HG03045 (cell line): ENCODE results near the gene AK2.
"Not testable (repeated sequence)": the region's sequence is repeated elsewhere in the genome, so short reads cannot be mapped to it uniquely, and the experiment has no call there.

ENCODE experiments used
- ATAC-seq: cut with Tn5 transposase; IDR thresholded peaks from one replicate; pipeline ENCODE4 v1.9.1; 2021; ENCODE audit warnings: mild to moderate bottlenecking, moderate library complexity; ENCODE audit not compliant: unreplicated experiment

The AK2 gene

DNA sequence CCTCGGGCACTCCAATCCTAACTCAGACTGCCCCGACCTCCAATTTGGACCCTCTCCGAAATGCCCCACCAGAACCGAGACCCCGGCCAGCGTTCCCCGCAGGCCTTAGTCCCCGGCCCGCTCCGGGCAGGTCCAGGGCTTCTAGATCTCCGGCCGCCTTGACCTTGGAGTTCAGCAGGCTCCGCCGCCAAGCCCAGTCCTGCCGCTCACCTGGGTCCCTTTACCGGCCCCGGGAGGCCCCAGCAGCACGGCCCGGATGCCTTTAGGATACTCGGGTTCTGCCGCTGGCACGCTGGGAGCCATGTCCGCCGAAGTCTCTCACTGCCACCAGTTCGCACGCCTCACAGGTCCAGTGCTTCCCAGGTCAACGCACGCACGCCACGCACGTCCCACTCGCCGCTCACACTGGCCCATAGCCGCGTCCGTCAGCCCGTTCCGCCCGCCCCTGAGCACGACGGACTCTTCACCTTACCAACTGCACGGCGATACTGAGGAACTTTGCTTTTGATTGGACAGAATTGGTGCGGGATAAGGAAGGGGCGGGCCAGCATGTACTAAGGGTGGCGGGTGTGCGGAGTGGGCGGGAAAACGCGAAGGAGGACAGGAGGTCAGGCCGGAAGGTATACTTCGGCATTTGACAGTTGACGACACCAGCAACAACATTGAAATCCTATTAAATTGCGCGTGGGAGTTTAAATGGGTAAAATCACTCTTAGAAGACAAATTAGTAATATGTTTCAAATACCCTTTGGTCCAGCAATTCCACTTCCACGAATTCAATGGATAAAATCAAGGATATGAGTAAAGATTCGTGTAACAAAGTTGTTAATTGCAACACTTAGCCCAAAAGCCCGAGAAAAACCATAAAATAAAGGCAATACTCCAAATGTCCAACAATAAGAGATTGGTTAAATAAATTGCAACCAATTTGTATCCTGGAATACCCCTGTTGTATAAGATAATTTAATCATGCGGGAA, at the start of gene AK2:
AK2 (minus strand) TSS at position 358 of the 978 bp plus-strand sequence; CDS start at position 303, 55 bp downstream.
- peak; percentile 96 for ATAC-seq

DNA sequence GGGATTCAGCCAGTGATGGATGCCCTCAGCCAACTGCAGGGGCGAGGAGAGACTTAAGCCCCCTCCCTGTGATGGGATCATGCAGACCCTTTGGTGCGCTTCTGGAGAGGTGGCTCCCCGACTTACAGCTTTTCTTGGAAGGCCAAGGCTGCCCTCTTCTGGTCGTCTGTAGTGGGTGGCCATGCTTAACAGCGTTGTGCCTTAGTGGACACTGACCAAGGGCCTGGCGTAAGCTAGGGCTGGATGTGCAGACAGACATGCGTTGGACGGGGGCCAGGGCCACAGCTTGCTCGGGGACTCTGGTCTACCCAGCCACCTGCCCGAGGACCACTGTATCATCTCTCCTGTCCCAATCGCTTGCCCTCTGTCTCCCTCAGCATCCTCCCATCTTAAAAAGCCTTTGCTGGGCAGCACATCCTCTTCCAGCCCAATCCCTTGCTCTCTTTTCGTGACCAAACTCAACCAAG, 49.7 kb upstream of the AK2 start:
- no peak for ATAC-seq

DNA sequence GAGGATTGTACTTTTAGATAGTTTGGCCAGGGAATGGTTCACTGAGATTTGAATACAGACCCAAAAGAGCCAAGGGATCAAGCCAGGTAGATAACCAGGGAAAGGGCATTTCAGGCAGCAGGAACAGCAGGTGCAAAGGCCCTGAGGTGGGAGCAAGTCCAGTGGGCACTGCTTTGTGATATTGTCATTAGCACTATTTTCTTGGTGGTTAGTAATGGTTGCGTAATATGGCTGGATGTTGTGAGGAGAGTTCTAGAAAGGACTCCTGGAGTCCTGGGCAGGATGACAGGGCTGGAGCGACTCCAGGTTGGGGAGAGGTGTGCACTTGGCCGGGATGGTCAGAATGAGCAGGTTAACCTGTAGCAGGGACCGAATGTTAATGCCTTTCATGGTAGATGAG, 48.6 kb upstream of the AK2 start:
- no peak for ATAC-seq

DNA sequence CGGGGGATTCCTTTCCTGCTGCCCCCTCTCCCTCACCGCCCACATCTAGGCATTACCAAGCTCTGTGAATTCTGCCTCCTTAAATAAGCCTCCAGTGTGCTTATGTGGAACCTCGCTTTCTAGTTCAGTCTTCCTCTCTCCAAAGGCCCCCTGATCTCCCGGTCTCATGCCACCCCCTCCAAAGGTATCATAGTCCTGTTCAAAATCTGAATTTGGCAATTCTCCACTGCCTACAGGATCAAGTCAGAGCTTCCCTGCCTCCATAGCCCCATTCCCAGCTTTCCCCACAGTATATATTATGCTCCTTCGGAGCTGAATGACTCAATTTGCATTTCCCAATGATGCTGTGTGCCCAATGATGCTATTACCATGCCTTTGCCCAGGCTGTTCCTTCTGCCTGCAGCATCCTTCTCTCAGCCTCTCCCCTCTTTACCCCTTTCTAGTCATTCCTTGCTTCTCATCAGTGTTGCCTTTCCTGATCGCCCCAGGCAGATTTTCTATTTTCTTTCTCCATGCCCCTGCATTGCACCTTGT, 46.0 kb upstream of the AK2 start:
- ATAC-seq = no peak

DNA sequence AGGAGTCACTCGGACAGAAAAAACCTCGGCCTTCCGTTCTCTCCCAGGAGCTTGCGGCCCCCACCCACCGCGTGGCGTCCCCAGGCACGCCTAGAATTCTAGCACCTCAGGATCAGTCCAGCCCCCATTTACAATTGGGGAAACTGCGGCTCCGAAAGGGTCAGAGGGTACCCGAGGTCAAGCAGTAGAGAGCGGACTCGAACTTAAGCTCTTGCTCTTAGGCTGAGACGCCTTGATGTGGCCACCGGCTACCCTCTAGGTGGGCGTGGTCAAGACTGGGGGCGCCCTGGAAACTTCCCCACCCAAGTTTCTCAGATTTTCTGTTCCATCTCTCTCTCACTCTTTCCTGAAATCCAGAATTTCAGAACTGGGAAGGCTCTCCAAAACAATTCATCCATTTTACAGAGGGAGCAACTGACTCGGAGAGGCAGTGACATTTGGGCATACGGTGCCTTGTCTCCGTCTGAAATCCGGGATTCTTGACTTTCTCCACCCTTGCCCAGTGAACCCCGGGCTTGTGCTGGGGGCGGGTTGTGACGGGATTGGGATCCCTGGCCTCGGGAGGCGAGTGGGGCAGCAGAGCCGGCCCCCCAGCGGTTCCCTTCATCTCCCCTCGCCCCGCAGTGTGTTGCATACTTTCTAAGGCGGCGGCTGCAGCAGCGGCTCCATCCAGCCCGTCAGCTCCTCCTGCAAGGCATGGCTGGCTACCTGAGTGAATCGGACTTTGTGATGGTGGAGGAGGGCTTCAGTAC, 45.0 kb upstream of the AK2 start:
- ATAC-seq = no peak

DNA sequence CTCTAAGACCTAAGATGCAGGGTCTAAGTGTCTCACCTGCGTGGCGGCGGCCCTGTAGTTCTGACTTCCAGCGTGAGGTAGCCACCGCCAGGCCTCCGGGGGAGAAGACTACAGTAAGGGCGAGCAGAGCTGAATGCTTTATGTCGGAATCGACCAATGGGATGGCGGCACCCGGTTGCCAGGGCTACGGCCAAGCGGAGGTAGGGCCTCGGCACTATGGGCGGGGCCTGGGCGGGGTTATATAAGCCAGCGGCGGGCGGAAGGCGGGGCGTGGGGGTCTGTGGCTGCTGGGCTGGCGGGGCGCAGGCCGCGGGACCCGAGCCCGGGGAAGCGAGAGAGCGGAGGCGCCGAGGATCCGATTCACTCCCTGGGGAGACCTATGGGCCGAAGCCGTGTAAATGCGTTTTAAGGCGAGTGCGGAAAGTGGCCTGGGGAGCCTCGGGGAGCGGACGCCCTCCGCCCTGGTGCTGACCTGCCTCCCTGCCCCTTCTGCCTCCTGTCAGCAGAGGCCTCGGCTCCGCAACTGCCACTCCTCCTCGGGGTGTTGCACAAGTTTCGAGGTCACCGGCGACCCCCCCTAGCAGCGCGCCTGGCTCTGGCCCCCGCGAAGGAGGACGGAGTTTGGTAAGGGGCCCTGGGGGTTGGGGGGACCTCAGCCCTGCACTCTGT, 44.3 kb upstream of the AK2 start, which contains the start of gene AZIN2:
AZIN2 (plus strand) TSS at position 269 of the 669 bp plus-strand sequence. CDS start 1,097 bp downstream, outside the sequence.
- ATAC-seq = peak; percentile 97

DNA sequence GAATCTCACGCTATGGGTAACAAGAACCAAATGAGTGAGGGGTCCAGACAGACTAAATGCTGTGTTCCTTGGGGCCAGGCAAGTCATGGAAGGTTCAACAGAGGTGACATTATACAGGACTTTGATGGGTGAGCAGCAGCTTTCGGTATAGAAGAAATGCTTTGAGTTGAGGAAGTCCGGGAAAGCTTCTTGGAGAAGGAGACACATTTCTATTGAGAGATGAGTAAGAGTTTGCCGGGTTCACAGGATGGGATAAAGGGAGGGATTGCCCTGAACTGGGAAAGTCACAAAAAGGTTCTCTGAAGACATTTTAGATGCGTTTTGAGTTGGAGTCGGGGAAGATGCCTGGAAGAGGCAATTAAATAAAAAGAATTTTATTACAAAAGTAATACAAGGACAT, 43.7 kb upstream of the AK2 start:
- ATAC-seq = no peak

DNA sequence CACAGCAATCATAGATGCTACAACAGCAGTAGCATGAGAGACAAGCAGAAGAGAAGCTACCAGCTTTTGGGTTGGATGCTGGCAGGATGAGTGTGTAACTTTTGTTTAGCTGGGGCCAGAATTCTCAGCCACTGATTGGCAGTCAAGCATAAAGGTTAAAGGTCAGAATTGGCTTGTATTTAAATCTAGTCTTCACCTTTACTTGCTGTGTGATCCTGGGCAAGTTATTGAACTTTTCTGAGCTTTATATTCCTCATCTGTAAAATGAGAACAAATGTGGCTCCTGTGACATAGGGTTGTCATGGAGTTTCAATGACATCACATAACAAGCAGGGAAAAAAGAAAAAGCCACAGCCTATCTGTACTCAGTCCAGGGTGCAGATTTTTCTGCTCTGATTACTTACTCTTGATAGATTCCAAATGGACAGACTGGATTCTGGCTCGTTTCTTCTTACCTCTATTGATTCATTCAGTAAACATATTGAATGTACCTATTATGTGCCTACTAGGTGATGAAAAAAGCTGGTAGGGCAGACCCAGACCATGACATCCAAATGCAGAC, 41.4 kb upstream of the AK2 start:
- no peak for ATAC-seq

DNA sequence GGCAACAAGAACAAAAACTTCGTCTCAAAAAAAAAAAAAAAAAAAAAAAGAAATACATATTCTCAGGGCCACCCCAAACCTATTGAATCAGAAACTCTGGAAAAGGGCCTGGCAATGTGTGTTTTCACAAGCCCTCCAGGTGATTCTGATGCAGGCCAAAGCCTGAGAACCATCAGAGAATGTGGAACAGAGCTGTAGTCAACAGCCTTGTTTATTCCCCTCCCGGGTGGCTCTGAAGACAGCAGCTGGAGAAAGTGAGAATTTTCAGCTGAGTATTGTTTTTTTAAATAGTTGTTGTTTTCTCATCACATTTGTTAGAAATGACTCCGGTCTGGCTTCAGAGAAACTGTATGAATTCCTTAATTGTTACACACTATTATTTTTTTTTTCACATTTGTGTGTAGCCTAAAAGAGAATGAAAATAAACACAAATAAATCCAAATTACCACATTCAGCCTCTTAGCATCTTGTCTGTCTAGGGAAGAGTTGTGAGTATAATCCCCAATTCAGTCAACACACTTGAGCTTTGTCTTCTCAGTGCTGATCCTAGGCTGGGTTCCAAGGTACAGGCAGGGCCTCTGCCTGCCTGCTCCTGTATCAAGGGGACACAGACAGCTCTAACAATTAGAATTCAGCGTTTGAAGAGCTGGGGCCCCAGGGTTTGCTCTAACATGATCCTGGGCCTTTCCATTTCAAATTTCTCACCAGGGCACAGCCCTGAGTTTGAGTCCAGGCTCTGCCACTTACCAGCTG, 37.7 kb upstream of the AK2 start:
- no peak for ATAC-seq

DNA sequence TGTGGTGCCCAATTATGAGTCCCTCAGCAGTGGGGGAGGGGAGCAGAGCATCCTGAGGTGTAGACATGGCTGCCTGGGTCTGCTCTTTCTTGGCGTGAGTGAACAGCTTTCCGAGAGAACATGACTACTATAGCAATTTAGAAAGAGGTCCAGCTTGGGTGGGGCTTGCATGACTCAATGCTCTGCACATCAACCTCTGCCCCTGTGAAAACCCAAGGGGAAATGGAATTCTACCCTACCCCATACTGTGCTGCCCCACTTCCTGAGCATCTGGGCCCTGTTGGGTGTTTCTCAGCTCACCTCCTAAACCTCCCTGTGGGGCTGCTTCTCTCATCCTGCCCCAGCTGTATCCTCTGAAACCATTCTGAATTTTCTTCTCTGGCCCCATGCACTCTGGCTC, 36.0 kb upstream of the AK2 start:
- no peak for ATAC-seq

DNA sequence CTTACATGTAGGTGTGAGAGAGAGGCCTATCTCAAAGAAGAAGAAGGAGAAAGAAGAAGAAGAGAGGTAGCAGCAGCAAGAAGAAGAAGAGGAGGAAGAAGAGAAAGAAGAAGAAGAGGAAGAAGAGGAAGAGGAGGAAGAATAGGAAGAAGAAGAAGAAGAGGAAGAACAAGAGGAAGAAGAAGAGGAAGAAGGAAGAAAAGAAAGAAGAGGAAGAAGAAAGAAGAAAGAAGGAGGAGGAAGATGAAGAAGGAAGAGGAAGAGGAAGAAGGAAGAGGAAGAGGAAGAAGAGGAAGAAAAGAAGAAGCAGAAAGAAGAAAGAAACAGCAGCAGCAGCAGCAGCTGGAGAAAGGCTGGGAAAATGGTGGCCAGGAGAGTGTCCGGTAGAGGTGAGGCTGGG, 33.9 kb upstream of the AK2 start:
- ATAC-seq = no peak

DNA sequence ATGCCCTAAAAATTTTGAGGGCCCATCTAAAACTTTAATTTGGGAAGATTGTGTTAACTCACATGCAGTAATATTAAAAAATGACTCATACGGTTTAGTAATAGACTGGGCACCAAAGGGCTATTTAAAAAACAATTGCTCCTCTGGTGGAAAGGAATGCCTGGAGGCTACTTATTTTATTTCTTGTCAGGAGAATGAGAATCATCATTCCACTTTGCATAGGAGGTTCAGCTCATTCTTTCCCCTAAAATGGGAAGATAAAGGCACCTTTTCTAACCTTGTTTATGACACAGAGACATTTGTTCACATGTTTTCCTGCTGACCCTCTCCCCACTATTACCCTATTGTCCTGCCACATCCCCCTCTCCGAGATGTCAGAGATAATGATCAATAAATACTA, 31.4 kb upstream of the AK2 start:
- not testable (repeated sequence) for ATAC-seq

DNA sequence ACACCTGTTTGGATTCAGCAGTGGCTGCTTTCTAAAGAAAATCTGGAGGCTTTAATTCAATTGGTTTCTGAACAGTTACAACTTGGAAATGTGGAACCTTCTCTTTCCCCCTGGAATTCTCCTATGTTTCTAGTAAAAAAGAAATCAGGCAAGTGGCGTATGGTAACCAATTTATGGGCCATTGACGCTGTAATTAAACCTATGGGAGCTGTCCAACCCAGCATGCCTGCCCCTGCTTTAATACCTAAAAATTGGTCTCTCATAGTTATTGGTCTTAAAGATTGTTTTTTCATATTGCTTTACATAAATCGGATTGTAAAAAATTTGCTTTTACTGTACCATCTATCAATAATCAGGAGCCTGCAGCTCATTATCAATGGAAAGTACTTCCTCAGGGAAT, 29.8 kb upstream of the AK2 start:
- not testable (repeated sequence) for ATAC-seq

DNA sequence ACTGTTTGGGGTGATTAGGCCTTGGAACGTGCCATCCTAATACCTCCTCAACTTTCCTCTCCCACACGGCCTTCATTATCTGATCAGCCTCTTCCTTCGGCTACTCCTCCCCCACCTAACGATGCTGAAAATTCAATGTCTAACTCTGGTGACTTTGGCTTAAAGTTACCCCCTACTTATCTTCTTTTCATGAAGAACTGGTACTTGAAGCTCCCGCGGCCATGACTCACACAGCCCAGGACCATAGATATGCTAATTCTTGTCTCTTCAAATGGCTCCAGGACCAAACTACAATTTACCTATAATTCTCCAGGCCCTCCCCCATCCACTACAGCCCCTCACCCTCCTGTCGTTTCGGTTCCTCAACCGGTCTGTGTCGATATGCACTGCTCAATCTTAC, 28.6 kb upstream of the AK2 start:
- ATAC-seq = no peak

DNA sequence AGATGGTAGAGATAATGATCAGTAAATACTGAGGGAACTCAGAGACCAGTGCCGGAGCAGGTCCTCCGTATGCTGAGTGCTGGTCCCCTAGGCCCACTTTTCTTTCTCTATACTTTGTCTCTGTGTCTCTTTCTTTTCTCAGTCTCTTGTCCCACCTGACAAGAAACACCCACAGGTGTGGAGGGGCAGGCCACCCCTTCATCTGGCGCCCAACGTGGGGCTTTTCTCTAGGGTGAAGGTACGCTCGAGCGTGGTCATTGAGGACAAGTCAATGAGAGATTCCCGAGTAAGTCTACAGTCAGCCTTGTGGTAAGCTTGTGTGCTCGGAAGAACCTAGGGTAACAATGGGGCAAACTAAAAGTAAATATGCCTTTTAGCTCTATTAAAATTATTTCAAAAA, 27.6 kb upstream of the AK2 start:
- ATAC-seq = not testable (repeated sequence)

DNA sequence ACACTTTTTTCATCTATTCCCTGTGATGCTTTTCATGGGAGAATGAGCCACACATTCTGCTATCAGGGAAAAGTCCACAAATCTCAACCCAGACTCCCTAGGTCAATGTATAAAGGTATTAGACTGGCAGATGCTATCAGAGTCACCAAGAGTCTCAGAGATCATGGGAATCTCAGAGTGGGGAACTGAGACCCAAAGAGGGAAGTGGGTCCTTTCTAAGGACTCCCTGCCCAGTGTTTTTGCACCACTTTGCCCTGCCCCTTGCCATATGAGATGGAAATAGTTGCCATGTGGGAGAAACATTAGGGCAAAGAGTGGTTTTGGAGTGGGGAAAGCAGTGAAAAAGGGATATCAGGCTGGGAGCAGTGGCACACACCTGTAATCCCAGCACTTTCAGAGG, 25.2 kb upstream of the AK2 start:
- no peak for ATAC-seq

DNA sequence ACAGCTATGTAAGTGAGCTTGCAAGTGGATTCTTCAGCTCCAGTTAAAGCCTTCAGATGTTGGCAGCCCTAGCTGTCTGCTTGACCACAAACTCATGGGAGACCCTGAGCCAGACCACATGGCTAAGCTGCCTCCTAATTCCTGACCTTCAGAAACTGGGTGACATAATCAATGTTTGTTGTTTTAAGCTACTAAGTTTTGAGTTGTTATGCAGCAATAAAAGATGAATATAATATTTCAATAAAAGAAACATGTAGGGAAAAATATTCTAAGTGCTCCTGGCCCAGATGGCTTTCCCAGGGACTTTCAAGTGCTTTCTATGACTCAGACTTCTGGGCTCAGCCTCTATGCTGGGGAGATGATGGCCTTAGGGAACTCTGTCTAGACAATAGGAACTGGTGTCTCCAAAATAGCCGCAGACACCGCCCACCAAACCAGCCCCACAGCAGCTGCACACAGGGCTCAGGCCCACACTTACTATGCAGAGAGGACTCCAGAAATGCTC, 23.9 kb upstream of the AK2 start:
- ATAC-seq = no peak

DNA sequence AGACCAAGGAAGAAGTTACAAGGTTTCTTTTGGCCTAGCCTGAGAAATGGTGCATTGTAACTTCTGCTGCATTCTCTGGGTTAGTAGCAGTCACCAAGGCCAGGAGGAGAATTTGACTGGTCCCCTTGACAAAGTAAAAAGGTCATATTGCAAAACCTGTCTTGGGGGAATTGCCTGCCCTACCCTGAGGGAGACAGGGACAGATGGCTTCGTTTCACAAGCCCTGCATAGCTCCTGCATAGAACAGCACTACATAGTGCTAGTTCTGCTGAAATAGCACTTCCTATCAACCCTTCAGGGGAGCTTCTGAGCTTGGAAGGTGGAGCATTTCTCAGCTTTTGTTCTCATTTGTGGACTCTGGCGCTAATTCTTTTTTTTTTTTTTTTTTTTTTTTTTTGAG, 20.4 kb upstream of the AK2 start:
- ATAC-seq = no peak

DNA sequence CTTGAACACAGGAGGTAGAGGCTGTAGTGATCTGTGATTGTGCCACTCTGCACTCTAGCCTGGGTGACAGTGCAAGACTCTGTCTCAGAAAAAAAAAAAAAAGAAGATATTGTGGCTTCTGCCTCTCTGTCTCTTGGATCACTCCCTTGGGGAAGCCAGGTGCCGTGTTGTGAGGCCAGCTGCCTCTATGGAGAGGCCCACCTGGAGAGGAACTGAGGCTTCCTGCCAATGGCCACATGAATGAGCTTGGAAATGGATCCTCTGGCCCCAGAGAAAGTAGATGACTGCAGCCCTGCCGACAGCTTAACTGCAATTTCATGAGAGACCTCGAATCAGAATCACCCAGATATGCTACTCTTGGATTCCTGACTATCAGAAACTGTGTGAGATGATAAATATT, 19.7 kb upstream of the AK2 start:
- no peak for ATAC-seq
